HepG2 (cell line): ENCODE data around the gene ERICH3.

ENCODE experiments used
- ARID2 ChIP-seq: sonication (generic); formaldehyde crosslinking; IDR thresholded peaks from 2 replicates; pipeline ENCODE4 v1.8.1; 2022; ENCODE audit warnings: mild to moderate bottlenecking, missing genetic modification reagents, borderline replicate concordance
- BHLHE40 ChIP-seq: IDR thresholded peaks from 2 replicates; pipeline ENCODE4 v1.6.1; 2011; ENCODE audit warnings: low read length, improper control_type of control experiment
- CREM ChIP-seq, 2 experiments: sonication (generic) in 1 of 2; formaldehyde crosslinking in 1 of 2; IDR thresholded peaks; 2 replicates each; pipeline versions ENCODE4 v1.4.0 to v1.6.1; 2016 to 2020; ENCODE audit warnings: antibody characterized with exemption in 1 of 2, mild to moderate bottlenecking in 1 of 2, missing genetic modification reagents in 1 of 2
- CTCF ChIP-seq: sonication (generic); formaldehyde crosslinking; IDR thresholded peaks from 2 replicates; pipeline ENCODE4 v1.5.0; 2020; ENCODE audit warnings: mild to moderate bottlenecking, missing genetic modification reagents, moderate library complexity
- EZH2 ChIP-seq: conservative IDR thresholded peaks from 2 replicates; pipeline ENCODE4 v1.6.1; 2012; ENCODE audit warnings: mild to moderate bottlenecking, low read depth, low read length, moderate library complexity
- GABPA ChIP-seq, 2 experiments: IDR thresholded peaks; 2 replicates each; pipeline ENCODE4 v1.6.1; 2011 to 2016; ENCODE audit warnings: low read depth in 2 of 2, low read length in 1 of 2, missing biosample characterization in 1 of 2, missing genetic modification characterization in 1 of 2
- HINFP ChIP-seq: sonication (generic); formaldehyde crosslinking; IDR thresholded peaks from 2 replicates; pipeline ENCODE4 v1.4.0; 2020; ENCODE audit warnings: low read depth, mild to moderate bottlenecking, missing genetic modification reagents
- NFE2L2 ChIP-seq: fragments of 150-350 bp; IDR thresholded peaks from 2 replicates; pipeline ENCODE4 v1.6.1; 2014; ENCODE audit warnings: low read length
- NR2C2 ChIP-seq: sonication (generic); formaldehyde crosslinking; IDR thresholded peaks from 2 replicates; pipeline ENCODE4 v1.4.0; 2020; ENCODE audit warnings: missing genetic modification reagents, mild to moderate bottlenecking, moderate library complexity, borderline replicate concordance
- TCF7L2 ChIP-seq: IDR thresholded peaks from 2 replicates; pipeline ENCODE4 v1.6.1; 2011; ENCODE audit warnings: mild to moderate bottlenecking, low read depth, low read length, moderate library complexity
- ZNF329 ChIP-seq: sonication (generic); formaldehyde crosslinking; IDR thresholded peaks from 2 replicates; pipeline ENCODE4 v1.9.0; 2021; ENCODE audit warnings: low read depth, mild to moderate bottlenecking, missing genetic modification reagents
- ZNF557 ChIP-seq: sonication (generic); formaldehyde crosslinking; IDR thresholded peaks from 2 replicates; pipeline ENCODE4 v1.4.0; 2020; ENCODE audit warnings: missing genetic modification reagents
- ZSCAN21 ChIP-seq: sonication (generic); formaldehyde crosslinking; IDR thresholded peaks from 2 replicates; pipeline ENCODE4 v1.8.0; 2022; ENCODE audit warnings: mild to moderate bottlenecking, missing genetic modification reagents, moderate library complexity, borderline replicate concordance

GRCh38 chr1:74717626-74718025 lies 44.0 kb upstream of the ERICH3 start:
- no peak for TF ChIP-seq CTCF (CRISPR knock-in tag)
- no peak for TF ChIP-seq BHLHE40
- no peak for TF ChIP-seq ZNF329 (CRISPR knock-in tag)
- TF ChIP-seq NR2C2, result no peak
- no peak for TF ChIP-seq ZNF557 (CRISPR knock-in tag)
- no peak for TF ChIP-seq GABPA (IDR thresholded peaks at IDR 0.05; ENCODE audit: low read depth, low read length)
- TF ChIP-seq GABPA (CRISPR knock-in tag; IDR thresholded peaks at IDR 0.05; ENCODE audit: low read depth), result no peak
- TF ChIP-seq ARID2 (CRISPR knock-in tag), result no peak
- no peak for TF ChIP-seq NFE2L2
- TF ChIP-seq ZSCAN21, result no peak
- TF ChIP-seq TCF7L2, result no peak
- no peak for TF ChIP-seq HINFP (CRISPR knock-in tag)
- TF ChIP-seq EZH2, result no peak
- TF ChIP-seq CREM (IDR thresholded peaks at IDR 0.05), result no peak
- TF ChIP-seq CREM (CRISPR knock-in tag; IDR thresholded peaks at IDR 0.05), result no peak
